Suppressor macrophage (primary cell): Measurements from ENCODE around the gene CAPN10.

Source experiments
- DNase-seq, 4 experiments: peaks; one replicate each; pipeline ENCODE4 v3.0.0-alpha.2; 2020 to 2022

CAPN10 gene

DNA sequence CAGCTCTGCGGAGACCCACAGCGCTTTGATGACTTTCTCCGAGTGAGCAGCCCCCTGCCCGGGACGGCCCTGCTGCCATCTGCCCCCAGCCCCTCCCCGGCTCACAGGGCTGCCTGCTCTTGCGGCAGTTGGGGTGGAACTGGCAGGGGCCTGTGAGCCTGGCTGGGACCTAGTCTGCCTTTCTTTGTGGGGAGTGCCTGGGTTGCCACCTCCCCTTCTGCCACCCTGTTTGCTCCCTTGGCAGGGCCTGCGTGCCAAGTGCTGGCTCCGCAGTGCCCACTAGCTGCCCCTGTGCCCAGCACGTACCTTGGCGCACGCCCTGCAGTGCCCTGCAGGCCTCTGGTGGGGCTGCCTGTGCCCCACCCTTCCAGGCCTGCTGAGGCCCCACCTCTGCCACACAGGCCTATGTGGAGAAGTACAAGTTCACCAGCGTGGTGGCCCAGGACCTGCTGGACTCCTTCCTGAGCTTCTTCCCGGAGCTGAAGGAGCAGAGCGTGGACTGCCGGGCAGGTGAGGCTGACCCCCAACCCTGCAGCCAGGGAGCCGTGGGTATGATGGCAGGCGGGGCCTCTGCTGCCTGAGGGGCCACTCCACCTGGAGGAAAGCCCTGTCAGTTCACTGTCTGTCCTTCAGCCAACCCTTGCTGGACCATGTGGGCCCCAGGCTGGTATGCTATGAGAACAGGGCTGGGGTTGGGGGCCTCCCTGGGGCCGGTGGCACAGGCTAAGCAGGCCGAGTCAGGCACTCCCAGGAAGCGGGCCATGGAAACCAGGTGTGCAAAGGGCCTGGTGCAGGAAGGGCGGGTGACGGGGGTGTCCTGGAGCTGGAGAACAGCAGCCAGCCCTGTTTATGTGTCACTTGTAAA is 11.2 kb upstream of the CAPN10 start:
- no peak for DNase-seq

- no peak for DNase-seq
Measured at GRCh38 chr2:240576036-240576435, 10.5 kb upstream of the CAPN10 start.

GRCh38 chr2:240576436-240577205 is 9.9 kb upstream of the CAPN10 start:
- DNase-seq = no peak

GRCh38 chr2:240577281-240578109 is 9.0 kb upstream of the CAPN10 start:
- no peak for DNase-seq

- no peak for DNase-seq
Measured at GRCh38 chr2:240578110-240578450, 8.5 kb upstream of the CAPN10 start.

DNA sequence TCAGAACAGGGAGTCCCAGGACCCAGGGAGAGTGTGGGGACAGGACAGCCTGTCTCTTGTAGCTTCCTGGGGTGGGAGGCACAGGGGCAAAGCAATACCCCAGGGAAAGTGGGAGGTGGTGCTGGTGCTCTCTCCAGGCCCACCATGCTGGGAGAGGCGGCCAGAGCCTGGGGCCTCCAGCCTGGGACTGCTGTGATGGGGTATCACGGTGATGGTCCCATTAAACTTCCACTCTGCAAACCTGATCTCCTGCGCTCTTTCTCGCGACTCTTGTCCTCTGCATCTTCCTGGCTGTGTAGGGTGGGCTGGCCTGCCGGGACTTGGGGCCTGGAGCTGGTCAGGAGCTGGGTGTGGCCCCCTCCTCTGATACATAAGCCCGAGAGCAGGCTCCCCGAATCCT is 8.0 kb upstream of the CAPN10 start:
- DNase-seq = no peak

GRCh38 chr2:240579071-240579762 is 7.3 kb upstream of the CAPN10 start:
- peak in 2 of 4 experiments; percentile 26 to 28 for DNase-seq

DNA sequence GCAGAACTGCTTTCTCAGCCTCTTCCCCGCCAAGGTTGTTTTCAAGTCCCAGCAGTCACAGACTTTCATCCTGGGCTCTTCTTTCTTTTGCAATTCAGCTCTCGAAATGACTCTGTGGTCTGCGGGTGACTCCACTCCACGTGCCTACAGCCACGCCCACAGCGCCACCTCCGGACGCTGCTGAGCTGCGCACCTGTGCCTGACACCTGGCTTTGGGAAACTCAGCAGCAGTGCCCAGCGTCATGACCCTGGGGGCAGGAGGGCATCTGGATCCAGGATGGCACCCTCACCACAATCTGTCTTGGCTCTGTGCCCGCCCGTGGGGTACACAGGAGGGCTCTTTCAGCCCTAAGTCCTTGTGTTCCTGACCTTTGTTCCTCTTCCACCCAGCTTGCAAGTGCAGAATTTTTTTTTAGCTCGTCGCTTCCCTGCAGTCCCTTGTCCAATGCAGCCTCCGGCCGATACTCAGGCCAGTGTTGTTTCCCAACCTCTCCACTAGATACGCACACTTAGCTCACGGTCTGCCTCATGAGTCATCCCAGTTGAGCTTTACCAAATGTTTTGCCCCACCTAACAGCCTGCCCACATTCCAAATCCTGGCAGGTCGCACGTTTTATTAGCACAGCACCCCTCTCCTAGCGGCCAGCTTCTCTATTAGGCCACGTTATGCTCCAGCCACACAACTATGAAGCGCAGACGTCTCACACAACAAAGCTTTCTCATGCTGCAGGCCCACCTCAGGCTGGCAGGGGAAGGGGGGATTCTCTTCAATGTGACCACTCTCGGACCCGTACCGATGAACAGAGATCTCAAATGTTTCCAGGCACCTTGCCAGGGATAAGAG is 6.5 kb upstream of the CAPN10 start:
- DNase-seq = peak; percentile 88 to 95 (median 90)

GRCh38 chr2:240581811-240582210 is 4.7 kb upstream of the CAPN10 start:
- no peak for DNase-seq

DNA sequence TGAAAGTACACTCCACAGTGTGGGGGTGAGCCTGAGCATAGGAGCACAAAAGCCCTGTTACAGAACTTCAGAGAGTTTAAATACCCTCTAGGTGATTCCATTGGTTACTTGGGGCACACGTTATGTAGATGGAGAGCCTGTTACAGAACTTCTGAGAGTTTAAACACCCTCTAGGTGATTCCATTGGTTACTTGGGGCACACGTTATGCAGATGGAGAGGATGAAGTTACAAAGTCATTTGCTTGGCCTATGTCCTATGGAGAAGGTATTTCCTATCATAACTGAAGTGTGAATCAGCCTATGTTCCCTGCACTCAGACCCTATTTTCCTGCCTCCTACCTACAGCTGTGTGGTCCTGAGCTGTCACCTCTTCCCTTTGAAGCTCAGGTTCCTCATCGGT is 3.8 kb upstream of the CAPN10 start:
- no peak for DNase-seq

- no peak for DNase-seq
Measured at GRCh38 chr2:240583774-240584173, 2.8 kb upstream of the CAPN10 start.

- peak; percentile 72 to 89 (median 79) for DNase-seq
Measured at GRCh38 chr2:240584486-240585031, 2.0 kb upstream of the CAPN10 start.

- DNase-seq = no peak
Measured at GRCh38 chr2:240585101-240585500, 1.4 kb upstream of the CAPN10 start.

- DNase-seq = no peak
Measured at GRCh38 chr2:240585681-240586197, 795 bp upstream of the CAPN10 start.

- DNase-seq = peak in 3 of 4 experiments; percentile 36 to 54 (median 39)
Measured at GRCh38 chr2:240586919-240587800, 626 bp downstream of the CAPN10 start.

- no peak for DNase-seq
Measured at GRCh38 chr2:240588006-240588655, 1.6 kb downstream of the CAPN10 start.

- DNase-seq = no peak
Measured at GRCh38 chr2:240588669-240589068, 2.1 kb downstream of the CAPN10 start.

DNA sequence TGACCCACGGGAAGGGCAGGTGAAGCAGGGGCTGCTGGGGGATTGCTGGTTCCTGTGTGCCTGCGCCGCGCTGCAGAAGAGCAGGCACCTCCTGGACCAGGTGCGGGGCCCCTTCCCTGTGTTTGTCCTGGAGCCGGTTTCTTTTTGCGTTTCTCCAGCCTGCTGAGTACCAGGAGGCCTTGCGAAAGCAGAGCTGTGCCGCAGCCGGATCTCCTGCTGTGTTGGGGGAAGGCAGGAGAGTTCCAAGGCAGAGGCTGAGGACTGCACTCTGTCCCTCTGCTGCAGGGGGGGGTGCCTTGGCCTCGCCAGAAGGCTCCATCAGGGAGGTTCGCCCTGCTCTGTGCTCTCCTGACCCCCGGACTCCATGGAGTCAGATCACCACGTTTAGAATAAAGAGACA is 2.8 kb downstream of the CAPN10 start:
- no peak for DNase-seq

DNA sequence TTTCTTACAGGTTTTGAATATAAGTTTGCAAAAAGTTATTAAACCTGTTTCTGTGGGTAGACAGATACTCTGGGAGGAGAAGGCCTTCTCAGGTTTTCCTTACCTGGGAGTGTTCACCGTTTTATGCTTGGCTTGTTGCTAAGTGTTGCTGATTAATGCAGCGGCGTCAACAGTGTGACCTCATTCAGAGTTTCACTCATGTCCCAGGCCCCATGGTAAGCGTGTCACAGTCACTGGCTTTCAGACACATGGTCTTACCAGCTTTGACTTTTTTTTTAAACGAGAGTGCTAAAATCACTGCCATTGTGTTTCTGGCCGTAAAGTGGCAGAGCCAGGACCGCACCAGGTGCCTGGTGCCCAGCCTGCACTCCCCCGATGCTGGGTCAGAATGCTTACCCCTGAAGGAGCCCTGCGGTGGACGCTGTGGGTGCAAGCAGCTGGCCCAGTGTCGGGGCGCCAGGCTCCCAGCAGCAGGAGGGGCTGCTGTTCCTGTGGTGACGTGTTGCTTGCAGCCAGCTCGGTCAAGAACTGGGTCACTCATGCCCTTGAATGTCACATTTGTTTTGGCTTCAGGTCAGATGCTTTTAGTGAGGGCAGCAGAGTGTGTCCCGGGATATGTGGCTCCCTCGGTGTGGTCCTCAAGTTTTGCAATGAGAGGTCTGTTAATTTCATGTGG is 3.5 kb downstream of the CAPN10 start:
- DNase-seq = no peak
